ENCODE data around the gene ATPAF1. TPM values are rescaled to one million over a fixed set of nuclear protein-coding genes. Genes with fewer than 3 reads are reported as not detected.

ATPAF1 gene
- total and polyA plus RNA-seq, 9 of the 15 experiments (the other 6 are each of a cell fraction or from before 2014, with no cell fraction given): 6.3 to 56.2 (median 27.4) TPM

DNA sequence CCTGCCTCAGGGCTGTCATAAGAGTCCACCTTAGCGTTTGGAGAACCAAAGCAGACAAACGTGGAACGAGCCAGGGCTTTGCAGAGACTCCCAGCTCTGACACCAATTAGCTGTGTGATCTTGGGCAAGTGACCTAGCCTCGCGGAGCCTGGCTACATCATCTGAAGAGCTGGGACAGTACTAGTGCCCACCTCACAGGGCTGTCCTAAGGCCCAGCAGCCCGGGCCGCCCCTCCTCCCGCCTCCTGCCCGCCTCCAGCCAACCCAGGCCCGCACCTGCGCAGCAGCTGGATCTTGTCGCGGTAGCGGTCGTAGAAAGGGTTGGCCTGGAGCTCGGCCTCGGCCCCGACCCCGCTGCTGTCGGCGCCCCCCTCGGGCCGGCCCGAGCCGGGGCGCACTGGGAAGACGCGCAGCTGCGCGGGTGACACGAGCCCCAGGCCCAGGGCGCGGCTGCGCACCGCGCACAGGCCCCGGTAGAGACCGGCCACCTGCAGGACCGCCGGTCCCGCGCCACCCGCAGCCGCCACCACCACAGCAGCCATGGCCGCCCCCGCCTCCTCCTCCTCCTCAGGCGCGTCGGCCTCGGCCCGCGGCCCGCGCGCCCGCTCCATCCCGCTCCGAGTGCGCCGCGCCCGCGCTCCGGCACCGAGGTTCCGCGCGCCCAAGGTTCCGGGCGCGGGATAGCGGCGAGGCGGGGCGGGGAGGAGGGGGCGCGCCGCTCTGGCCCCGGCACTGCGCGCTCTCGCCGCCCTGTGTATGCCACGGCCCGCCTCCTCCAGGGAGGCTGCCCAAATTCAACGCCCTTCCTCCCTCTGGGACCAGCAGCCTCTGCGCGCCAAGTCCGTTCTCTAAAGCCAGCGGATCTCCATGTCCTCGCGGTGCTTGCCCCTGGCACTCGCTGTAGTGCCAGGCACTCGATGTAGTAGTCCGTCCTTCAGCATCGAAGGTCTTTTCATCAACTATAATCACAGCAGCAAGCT lies at the start of gene ATPAF1 (continued):
- TF ChIP-seq, protein P1, sequence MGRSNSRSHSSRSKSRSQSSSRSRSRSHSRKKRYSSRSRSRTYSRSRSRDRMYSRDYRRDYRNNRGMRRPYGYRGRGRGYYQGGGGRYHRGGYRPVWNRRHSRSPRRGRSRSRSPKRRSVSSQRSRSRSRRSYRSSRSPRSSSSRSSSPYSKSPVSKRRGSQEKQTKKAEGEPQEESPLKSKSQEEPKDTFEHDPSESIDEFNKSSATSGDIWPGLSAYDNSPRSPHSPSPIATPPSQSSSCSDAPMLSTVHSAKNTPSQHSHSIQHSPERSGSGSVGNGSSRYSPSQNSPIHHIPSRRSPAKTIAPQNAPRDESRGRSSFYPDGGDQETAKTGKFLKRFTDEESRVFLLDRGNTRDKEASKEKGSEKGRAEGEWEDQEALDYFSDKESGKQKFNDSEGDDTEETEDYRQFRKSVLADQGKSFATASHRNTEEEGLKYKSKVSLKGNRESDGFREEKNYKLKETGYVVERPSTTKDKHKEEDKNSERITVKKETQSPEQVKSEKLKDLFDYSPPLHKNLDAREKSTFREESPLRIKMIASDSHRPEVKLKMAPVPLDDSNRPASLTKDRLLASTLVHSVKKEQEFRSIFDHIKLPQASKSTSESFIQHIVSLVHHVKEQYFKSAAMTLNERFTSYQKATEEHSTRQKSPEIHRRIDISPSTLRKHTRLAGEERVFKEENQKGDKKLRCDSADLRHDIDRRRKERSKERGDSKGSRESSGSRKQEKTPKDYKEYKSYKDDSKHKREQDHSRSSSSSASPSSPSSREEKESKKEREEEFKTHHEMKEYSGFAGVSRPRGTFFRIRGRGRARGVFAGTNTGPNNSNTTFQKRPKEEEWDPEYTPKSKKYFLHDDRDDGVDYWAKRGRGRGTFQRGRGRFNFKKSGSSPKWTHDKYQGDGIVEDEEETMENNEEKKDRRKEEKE (IDR thresholded peaks at IDR 0.05; ENCODE audit: borderline replicate concordance in 1 of 2, control insufficient read depth in 1 of 2, low read depth in 2 of 2, low read length in 1 of 2): no peak; a peak in 1 of 4 replicates
- TF ChIP-seq JUN (IDR thresholded peaks at IDR 0.05; ENCODE audit: borderline replicate concordance, low read depth, low read length) (no peak), JUN (CRISPR knock-in tag; IDR thresholded peaks at IDR 0.05; ENCODE audit: borderline replicate concordance) (no peak), RB1 (IDR thresholded peaks at IDR 0.05; ENCODE audit: low read depth) (peak; percentile 88), CEBPG (CRISPR knock-in tag; IDR thresholded peaks at IDR 0.05) (no peak), CEBPG (tag; conservative IDR thresholded peaks at IDR 0.05 in 1 of 2, IDR thresholded peaks at IDR 0.05 in 1 of 2) (no peak), TAF1 (IDR thresholded peaks at IDR 0.05; ENCODE audit: control insufficient read depth, extremely low read depth, insufficient read depth, low read length, severe bottlenecking) (peak; percentile 72), C11orf30 (IDR thresholded peaks at IDR 0.05; ENCODE audit: low read depth) (no peak), XRCC4 (IDR thresholded peaks at IDR 0.05; ENCODE audit: extremely low read depth, insufficient read depth, insufficient read length) (no peak), HMG20B (CRISPR knock-in tag; IDR thresholded peaks at IDR 0.05) (no peak), POLR2AphosphoS5 (IDR thresholded peaks at IDR 0.05; ENCODE audit: control insufficient read depth, insufficient read depth, low read depth, low read length) (peak; percentile 55; the same call in 1 of the 2 replicates), ETV6 (IDR thresholded peaks at IDR 0.05; ENCODE audit: borderline replicate concordance in 1 of 2, low read depth in 2 of 2, low read length in 1 of 2) (no peak), ETV6 (CRISPR knock-in tag; IDR thresholded peaks at IDR 0.05; ENCODE audit: borderline replicate concordance) (no peak), ID3 (CRISPR knock-in tag; IDR thresholded peaks at IDR 0.05) (no peak), ID3 (tag; IDR thresholded peaks at IDR 0.05) (peak; percentile 11; the same call in 1 of the 2 replicates), ZNF165 (CRISPR knock-in tag; IDR thresholded peaks at IDR 0.05; ENCODE audit: borderline replicate concordance) (no peak), ZNF644 (tag; IDR thresholded peaks at IDR 0.05; ENCODE audit: low read depth) (no peak), NRF1 (conservative IDR thresholded peaks at IDR 0.05 in 1 of 2, IDR thresholded peaks at IDR 0.05 in 1 of 2) (peak; percentile 84 to 86), TEAD1 (CRISPR knock-in tag; IDR thresholded peaks at IDR 0.05) (no peak), ATF7 (IDR thresholded peaks at IDR 0.05) (0 out of 2 replicates have a peak, but pooled peaks have one; percentile 23)
- TF ChIP-seq, protein P2, sequence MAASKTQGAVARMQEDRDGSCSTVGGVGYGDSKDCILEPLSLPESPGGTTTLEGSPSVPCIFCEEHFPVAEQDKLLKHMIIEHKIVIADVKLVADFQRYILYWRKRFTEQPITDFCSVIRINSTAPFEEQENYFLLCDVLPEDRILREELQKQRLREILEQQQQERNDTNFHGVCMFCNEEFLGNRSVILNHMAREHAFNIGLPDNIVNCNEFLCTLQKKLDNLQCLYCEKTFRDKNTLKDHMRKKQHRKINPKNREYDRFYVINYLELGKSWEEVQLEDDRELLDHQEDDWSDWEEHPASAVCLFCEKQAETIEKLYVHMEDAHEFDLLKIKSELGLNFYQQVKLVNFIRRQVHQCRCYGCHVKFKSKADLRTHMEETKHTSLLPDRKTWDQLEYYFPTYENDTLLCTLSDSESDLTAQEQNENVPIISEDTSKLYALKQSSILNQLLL (CRISPR knock-in tag; IDR thresholded peaks at IDR 0.05; ENCODE audit: borderline replicate concordance): no peak

Data from K562 (cell line).